NCI-H1092 treated with DMSO at 0.1 percent for 48 hours (cell line): ENCODE data around the gene HDAC4.
"Not testable (repeated sequence)": the region's sequence is repeated elsewhere in the genome, so short reads cannot be mapped to it uniquely, and the experiment has no call there.

Experiments used
- DNase-seq: peaks from one replicate; lab custom pipeline; 2025; lab: John Stamatoyannopoulos, UW

HDAC4 gene

DNA sequence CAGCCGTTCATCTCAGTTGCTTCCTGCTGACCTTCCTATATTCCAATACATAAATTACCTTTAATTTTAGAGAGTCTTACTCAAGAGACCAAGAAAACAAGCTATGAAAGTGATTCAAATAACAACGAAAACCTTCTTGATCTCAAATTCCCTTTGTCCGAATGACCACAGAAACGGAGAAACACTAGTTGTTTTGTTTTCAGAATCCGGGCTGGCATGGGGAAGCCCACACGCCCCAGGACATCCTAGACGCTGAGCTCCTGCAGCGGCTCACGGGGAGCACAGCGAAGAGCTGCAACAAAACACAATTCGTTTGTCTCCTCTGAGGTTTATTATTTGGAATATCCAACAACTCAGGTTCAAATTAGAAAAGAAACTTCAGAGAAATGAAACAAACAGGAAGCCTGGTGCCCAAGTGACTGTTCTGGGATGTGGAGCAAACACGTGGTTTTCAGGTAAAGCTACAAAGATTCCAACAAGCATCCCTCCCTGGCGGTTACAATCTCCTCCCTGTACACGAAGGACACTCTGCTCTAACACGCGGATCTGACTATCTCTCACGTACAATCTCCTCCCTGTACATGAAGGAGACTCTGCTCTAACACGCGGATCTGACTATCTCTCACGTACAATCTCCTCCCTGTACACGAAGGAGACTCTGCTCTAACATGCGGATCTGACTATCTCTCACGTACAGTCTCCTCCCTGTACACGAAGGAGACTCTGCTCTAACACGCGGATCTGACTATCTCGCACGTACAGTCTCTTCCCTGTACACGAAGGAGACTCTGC is 315.4 kb downstream of the HDAC4 start:
- no peak for DNase-seq

DNA sequence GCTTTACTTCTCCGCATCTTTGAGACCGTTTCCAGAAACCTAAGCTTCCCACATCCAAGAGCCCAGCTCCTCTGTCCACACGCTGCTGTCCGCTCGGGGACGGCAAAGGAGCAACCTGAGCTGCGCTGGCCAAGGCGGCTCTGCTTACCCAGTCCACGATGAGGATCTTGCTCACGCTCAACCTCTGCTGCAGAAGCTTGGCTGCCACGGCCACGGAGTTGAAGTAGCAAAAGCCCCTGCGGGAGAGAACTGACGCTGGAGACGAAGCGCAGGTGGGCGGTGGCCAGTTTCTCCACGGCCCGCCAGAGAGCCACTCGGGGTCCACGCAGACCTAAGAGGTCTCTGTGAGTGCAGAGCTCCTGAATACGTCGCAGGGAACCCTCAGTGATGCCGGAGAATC is 316.8 kb downstream of the HDAC4 start:
- no peak for DNase-seq

DNA sequence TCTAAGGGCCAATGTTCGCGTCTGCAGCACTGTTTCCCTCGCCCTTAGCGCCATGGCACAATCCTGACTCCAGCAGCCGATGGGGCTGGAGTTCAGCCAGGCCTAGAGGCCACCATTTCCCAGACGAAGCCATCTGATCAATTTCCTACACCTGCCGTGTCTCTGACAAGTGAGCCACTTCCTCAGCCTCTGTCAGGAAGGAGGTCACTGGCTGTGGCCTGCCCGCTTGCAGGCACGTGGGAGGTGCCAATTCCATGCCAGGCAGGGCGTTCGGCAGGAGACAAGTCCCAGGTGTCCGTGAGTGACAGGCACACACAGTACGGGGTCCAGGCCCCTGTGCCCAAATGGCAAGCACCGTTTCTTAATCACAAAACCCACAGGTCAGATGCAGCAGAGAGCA is 318.4 kb downstream of the HDAC4 start:
- DNase-seq: no peak

DNA sequence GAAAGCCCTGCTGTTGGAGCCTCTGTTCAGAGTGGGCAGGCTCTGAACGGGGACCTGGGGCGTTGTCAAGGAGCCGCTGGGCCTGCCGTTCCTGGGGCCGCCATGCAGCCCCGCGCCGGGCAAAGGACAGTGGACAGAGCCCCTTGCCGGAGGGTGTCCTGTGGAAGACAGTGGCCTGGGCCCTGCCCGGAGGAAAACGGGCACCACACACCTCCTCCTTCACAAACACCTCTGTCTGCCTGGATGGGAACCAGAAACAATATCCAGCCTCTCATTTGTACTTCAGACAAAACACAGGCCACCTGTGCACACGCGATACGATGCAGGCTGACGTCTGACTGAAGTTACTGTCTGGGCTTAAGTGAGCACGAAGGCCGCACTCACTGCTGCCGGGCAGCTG is 319.2 kb downstream of the HDAC4 start:
- no peak for DNase-seq

DNA sequence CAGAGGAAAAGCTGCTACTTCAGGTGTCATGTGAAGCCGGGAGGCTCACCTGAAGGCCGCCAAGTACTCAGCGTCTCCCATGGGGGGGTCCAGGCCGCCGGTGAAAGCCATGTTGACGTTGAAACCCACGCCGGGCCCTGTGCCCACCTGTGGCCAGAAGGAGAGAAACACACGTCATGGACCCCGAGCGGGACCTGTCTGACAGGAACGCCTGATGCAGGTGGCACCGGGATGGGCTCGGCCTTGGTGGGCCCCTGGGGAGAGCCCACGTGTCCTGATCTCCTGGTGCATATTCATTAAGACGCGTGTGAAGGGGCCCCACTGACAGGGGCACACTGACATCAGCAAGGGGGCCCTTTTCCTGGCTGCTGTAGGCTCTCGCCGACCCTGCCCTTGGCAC is 319.8 kb downstream of the HDAC4 start:
- DNase-seq: no peak

DNA sequence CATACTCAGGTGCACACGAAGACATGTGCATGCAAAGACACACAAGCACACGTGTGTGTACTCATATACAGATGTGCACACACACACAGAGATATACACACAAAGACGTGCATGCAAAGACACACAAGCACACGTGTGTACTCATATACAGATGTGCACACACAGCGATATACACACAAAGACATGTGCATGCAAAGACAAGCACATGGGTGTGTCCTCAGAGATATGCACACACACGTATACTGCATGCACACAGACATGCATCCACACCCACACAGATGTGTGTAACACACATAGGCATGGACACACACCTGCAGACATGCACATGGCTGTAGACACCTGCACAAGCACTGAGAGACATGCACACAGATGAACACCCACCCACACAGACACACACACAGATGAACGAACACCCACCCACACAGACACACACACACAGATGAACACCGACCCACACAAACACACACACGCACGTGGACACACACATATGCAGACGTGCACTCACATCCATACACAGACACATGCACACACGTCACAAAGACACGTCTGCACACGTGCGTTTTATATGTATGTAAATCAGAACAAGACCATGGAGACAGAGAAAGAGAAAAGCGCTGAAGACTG is 321.0 kb downstream of the HDAC4 start:
- DNase-seq: no peak

DNA sequence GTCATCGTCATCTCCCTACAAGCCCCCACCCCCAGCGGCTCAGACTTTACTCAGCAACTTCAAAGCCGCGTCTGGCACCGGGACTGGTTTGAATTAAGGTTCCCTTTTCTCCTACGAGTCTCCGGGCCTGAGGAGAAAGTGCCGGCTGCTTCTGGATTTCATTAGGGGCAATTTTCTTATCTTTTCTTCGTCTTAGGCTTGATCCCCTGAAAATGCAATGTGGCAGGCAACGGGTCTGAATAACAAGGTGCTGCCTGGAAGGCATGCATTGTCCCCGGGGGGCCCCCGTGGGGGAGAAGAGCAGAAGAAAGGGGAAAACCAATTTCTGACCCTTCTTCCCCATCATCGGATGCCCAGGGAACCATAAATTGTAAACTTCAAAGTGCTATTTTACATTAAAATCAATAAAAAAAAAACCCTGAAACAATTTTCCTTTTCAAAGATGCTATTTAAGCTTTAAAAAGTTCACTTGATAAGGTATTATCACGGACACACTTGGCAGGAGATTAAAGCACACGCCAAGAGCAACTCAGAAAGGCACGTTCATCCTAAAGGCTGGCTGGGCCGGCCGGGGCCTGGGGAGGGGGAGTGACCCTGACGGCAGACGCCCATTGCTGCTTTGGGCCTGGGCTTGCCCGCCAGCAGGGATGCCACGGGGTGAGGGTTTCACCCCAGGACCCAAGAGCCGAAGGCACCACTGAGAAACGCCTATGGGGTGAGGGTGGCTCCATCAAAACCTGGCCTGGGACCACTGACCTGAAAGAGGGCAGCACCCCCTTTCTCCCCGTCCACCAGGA is 322.5 kb downstream of the HDAC4 start:
- no peak for DNase-seq

DNA sequence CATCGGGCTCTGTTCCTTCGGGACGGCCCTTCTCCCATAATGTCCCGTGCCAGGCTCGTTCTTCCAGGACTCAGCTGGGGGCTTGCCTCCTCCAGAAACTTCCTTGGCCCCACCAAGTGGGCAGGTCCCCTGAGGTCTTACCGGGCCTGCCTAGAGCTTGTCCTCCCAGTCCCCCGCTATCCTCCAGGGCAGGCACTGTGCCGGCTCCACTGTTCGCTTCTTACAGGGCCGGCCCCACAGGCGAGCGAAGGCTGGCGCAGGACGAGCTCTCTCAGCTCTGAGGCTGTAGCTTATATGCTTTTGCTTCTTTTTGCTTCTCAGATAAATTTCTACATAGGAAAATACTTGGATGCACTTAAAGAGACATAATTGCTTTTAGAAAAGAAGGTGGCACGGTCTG is 323.6 kb downstream of the HDAC4 start:
- no peak for DNase-seq

DNA sequence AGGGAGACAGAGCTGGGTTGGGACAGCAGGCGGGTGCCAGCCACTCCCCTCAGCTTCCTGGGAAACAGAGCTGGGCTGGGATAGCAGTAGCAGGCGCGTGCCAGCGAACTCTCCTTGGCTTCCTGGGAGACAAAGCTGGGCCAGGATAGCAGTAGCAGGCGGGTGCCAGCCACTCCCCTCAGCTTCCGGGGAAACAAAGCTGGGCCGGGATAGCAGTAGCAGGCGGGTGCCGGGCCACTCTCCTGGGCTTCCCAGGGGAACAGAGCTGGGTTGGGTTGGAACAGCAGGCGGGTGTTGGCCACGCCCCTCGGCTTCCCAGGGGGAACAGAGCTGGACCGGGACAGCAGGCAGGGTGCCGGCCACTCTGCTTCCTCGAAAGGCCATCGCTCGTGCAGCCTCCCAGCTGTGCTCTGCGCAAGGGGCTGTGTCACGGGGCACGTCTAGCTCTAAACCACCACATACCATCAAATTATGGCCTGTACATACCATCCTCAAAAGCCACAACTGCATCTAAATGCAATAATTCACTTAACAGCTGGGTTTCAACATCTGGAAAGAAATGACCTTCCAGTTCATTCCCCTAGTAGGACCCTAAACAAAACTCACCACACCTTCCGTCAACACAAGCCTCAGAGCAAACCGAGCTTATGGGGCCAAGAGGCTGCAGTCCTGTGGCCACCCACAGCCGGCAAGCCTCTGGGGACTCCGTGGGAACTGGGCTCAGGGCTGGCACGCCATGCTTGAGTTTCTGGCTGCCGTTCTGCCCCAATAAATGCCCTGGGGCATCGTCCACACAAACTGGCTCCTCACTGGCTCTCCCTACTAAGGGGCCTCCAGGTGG is 324.7 kb downstream of the HDAC4 start:
- no peak for DNase-seq

DNA sequence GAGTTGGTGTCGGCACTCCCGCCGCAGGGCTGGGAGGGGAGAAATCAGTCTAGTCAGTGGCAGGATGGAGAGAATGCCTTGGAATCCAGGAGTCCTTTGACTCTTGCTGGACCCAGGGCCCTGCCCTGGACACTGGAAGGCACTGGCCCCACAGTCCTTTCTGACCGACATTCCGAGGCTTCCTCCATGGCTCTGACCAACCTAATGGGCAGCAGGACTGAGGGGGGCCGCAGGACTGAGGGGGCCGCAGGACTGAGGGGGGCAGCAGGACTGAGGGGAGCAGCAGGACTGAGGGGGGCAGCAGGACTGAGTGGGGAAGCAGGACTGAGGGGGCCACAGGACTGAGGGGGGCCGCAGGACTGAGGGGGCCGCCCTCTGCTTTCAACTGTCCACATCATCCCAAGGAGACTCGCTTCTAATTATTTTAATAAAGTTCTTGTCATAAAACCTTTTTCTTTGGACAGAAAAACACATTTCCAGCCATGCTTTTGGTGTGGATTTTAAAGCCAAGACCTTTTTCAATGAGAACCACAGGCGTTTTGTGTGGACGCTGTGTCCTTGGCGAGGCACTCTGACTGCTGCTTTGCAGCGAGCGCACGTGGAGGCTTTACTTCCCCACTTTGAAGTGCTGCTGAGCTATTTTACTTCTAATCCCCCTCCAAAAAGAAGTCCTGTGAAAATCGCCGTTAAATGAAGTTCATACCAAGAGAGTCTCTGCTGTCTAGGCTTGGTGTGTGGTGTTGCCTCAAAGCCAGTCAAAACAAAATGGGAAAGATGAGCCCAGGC is 326.9 kb downstream of the HDAC4 start:
- no peak for DNase-seq

DNA sequence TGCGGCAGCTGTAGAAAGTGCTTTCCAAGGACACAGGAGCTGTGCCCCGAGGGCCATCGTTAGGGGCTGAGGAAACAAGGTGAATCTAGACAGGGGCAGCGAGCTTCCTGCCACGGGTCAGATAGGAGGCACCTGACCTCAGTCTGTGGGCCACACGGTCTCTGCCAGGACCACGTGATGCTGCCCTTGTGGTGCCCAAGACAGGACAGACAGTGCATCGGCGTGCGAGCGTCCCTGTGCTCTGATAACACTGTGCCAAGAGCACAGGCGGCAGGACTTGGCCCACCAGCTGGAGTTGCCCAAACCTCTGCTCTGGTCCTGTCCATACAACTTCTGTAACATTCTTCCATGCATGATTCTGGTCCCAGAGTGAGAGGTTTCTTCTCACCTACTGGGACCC is 327.6 kb downstream of the HDAC4 start:
- DNase-seq: no peak

DNA sequence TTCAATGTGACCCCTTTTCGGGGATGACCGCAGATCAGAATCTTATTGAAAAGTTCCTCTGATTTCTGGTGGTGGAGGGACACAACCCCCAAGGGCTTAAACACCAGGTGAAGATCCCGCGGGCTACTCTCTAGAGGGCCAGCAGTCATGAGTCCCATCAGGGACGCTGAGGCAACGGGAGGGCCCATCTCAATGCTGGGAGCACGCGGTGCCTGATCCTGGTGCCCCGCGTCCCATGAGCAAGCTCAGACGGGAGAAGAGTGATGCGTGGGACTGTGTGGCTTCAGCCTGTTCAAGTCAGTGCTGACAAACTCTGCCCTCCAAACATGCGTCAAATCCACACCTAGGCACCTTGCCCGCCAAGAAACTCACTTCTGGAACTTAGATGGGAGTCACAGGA is 328.0 kb downstream of the HDAC4 start:
- no peak for DNase-seq

DNA sequence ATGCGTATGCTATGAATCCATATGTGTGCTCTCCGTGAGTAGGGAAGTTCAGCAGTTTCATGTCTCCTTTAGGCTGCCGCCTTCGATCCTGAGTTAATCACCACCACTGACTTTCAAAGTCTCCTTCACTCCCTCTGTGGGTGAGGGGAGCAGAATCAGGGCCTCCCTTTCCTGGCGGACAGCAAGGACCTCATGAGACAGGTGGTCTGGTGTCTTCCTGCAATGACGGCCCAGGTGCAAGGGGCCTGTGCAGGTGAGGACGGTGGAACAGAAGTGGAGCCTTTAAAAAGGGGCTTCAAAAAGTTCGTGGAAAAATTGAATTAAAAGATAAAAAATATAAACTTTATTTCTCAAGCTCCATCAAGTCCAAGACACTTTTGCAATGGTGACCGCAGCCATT is 330.4 kb downstream of the HDAC4 start:
- DNase-seq: no peak

DNA sequence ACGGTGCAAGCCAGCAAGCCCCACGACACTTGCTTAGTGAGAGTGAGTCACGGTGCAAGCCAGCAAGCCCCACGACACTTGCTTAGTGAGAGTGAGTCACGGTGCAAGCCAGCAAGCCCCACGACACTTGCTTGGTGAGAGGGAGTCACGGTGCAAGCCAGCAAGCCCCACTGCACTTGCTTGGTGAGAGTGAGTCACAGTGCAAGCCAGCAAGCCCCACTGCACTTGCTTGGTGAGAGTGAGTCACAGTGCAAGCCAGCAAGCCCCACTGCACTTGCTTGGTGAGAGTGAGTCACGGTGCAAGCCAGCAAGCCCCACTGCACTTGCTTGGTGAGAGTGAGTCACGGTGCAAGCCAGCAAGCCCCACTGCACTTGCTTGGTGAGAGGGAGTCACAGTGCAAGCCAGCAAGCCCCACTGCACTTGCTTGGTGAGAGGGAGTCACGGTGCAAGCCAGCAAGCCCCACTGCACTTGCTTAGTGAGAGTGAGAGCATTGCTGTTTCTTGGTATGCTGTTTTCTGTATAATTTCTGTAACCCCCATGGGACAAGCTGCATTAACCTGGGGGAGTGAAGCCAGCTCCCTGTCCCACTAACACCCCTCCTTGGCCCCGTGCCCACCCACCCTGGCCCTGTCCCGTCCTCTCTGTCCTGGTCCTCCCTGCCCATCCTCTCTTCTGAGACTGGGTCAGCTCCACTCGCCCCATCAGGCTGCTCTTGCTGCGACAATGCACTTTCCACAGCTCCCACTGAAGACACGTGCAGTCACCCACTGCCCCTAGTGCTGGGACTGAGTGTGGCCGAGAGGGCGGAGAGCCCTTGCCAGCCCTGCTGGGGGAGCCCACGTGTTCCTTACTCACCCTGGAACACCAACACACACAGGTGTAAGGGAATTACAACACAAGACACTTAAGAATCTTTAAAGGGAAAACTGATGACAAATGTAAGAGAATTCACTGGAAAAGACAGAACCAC is 331.2 kb downstream of the HDAC4 start:
- DNase-seq: not testable (repeated sequence)

DNA sequence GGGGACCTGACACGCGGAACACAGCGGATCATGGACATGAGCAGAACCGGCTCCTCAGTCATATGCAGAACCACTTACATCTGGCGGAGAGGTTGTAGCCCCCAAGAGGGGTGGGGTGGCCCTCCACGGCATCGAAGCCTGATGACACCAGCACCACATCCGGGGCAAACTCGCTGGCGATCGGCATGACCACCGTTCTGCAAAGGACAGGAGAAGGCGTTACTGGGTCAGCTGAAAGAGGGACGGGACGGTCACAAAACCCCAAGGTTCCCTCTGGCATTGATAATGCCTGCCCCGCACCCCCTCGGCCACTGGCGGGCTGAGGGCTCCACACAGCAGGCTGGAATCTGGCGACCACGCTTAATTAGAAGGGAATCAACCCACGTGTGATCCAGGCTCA is 332.4 kb downstream of the HDAC4 start:
- DNase-seq: no peak

DNA sequence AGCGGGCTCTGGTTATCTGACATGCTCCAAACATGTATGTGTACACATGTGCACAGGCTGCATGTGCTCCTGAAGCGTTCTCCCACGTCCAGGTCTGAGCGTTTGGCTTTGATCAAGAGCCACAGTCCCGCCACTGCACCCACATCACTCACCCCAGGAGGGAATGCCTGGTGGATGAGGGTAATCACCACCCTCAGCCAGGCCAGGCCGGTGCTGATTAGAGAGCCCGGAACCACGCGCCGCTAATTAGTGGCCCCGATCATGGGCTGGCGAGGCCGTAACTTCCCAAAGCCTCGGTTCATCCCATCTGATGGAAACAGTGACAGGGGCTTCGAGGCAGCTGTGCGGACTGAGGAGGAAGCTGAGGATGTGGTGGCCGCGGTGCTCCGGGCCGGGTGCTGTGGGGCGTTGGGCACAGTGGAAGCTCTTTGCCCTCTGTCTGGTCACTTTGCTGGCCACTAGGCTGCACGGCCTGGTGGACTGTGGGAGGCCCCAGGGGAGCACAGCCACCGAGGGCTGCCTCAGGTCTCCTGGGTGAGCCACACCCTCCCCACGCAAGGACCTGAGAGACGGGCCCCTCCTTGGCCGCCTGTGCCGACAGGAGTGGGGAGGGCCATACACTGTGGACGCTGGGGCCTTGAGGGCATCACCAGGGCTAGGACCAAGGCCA is 333.5 kb downstream of the HDAC4 start:
- no peak for DNase-seq

DNA sequence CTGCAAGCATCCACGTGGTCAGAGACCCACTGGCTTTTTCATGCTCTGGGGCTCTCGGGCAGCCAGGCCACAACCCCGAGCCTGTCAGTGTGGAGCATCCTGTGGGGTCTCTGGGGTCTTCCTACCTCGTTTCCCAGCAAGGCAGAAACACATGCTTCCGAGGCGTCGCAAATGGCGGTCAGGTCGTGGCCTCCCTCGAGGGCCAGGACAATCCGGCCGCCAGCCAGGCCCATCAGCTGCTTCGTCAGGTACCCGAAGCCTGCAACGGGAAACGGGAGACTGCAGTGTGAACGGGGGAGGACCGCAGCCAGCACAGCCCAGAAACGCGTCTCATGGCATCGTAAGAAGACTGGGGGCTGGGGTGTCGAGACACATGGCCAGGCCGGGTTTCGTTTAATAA is 334.2 kb downstream of the HDAC4 start:
- no peak for DNase-seq

DNA sequence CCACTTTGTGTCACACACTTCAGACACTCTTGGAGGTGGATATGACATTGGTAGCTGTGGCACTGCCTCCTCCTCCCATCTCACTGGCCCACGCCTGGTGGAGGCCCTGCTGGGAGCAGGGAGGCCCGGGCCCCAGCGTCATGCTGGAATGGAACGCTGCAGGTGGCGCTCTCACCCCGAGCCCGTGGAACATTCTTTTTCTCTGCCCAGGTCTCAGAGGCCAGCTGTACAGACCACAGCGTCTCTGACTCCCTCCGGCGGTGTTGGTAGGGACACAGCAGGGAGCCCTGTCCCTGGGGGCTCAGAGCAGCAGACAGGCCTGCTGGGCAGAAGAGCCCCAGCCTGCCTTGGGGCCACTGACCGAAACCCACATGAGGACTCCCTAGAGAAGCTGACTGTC is 334.9 kb downstream of the HDAC4 start:
- no peak for DNase-seq

DNA sequence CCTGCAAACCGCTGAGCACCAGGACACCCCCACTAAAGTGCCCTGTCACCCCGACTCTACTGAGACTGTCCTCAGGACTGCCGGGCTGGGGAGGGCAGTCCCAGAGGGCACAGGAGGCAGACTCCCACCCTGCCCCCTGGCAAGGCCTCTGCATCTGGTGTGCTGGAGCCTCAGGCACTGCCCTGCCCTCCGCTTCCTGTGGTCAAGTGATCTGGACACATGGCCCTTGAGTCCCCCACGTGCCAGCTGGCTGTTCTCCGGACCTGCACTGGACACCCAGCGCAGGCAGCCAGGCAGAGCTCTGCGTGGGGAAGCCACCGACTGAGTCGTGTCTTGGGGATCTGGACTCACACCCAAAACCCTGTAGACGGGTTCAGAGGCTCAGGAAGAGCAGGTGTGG is 335.3 kb downstream of the HDAC4 start:
- no peak for DNase-seq

DNA sequence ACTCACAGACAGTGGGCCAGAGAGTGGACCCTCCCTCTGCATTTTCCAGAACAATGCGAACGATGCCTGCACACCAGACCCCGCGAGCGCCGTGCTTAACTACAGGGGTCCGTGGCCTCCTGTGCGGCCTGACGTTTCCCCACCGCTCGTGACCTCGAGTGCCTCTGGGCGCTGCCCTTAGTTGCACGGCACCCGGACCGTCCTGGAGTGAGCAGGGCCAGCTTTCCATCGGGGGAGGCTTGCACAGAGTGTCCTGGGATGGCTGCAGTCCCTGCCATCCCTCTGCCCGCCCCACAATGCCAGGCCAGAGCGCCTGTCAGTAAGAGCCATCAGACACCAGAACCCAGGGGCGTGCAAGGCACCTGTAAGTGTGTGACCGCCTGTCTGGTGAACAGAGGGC is 335.9 kb downstream of the HDAC4 start:
- DNase-seq: no peak
